Upper lobe of right lung (tissue), 1 donor: ENCODE data around the gene ABR. TPM values are rescaled to one million over a fixed set of nuclear protein-coding genes. Genes with fewer than 3 reads are reported as not detected.
"Not testable (repeated sequence)": the region's sequence is repeated elsewhere in the genome, so short reads cannot be mapped to it uniquely, and the experiment has no call there.

Experiments
- ATAC-seq: fragments of 200-7000 bp; cut with Tn5 transposase; one replicate; pipeline ENCODE4 v1.9.1; 2020; ENCODE audit warnings: mild to moderate bottlenecking, moderate library complexity
- DNase-seq: peaks from one replicate; pipeline ENCODE4 v3.0.0-alpha.2; 2020
- H3K27ac ChIP-seq: fragments of 200-600 bp; one replicate; pipeline ENCODE4 v1.8.0; 2022
- H3K27me3 ChIP-seq: fragments of 200-600 bp; one replicate; pipeline ENCODE4 v1.8.0; 2022; ENCODE audit warnings: mild to moderate bottlenecking
- H3K36me3 ChIP-seq: fragments of 200-600 bp; one replicate; pipeline ENCODE4 v1.8.0; 2022
- H3K4me1 ChIP-seq: fragments of 200-600 bp; one replicate; pipeline ENCODE4 v1.8.0; 2022
- H3K4me3 ChIP-seq: fragments of 200-600 bp; one replicate; pipeline ENCODE4 v1.8.0; 2022; ENCODE audit warnings: mild to moderate bottlenecking
- H3K9me3 ChIP-seq: fragments of 200-600 bp; one replicate; pipeline ENCODE4 v1.8.0; 2022
- CTCF ChIP-seq: fragments of 200-600 bp; IDR thresholded peaks from one replicate; pipeline ENCODE4 v1.8.0; 2022; ENCODE audit warnings: antibody characterized with exemption
- intact Hi-C: fragments of 100-400 bp; cut with DNase I; formaldehyde crosslinking; loops from one replicate; pipeline ENCODE4 v1.11.0; 2022
- total RNA-seq: library from RNA; stranded (reverse); fragmentation: NEBNext Ultra II Directional; extraction: Animal tissue kit (Norgen Biotek cat#: 25700); gene quantifications from one replicate; pipeline ENCODE4 v1.2.1, GENCODE V29; 2021
- donor health status: DM: no; HTN: yes; CAD: no; lungs with severe emphysema.

Gene ABR
- total RNA-seq, 1 donor from 2014 or later: 185 TPM

GRCh38 chr17:1054656-1055055, 125.1 kb downstream of the ABR start:
- no peaks in the 10 kb centered on the region for H3K4me1 ChIP-seq
- H3K27me3 ChIP-seq: no peaks in the 10 kb centered on the region
- ATAC-seq (no peak), DNase-seq (no peak)
- no peak overlapping the region for H3K27ac ChIP-seq
- H3K9me3 ChIP-seq: no peaks in the 10 kb centered on the region
- no peak overlapping the region for H3K4me3 ChIP-seq
- H3K36me3 ChIP-seq: peaks cover 65% of the 10 kb centered on the region
- no peak for TF ChIP-seq CTCF
- intact Hi-C loops: no loop called here

GRCh38 chr17:1053661-1054360, 126.0 kb downstream of the ABR start:
- Histone ChIP-seq H3K4me3 (no peak overlapping the region), H3K27me3 (no peaks in the 10 kb centered on the region), H3K36me3 (peaks cover 67% of the 10 kb centered on the region), H3K27ac (peak overlapping the region; percentile 51), H3K9me3 (no peaks in the 10 kb centered on the region), H3K4me1 (no peaks in the 10 kb centered on the region)
- ATAC-seq: no peak
- intact Hi-C loops: no loop called here
- no peak for TF ChIP-seq CTCF
- DNase-seq: no peak

- H3K27ac ChIP-seq: no peak overlapping the region
- no peaks in the 10 kb centered on the region for H3K27me3 ChIP-seq
- H3K4me1 ChIP-seq: peaks cover 15% of the 10 kb centered on the region
- no peaks in the 10 kb centered on the region for H3K9me3 ChIP-seq
- no peak for TF ChIP-seq CTCF
- DNase-seq (no peak), ATAC-seq (no peak)
- intact Hi-C loops: no loop called here
- peaks cover 65% of the 10 kb centered on the region for H3K36me3 ChIP-seq
- H3K4me3 ChIP-seq: no peak overlapping the region
Measured at GRCh38 chr17:1050996-1051925, 128.5 kb downstream of the ABR start.

GRCh38 chr17:1050246-1050995, 129.4 kb downstream of the ABR start:
- Histone ChIP-seq H3K9me3 (no peaks in the 10 kb centered on the region), H3K4me1 (peaks cover 15% of the 10 kb centered on the region), H3K27me3 (no peaks in the 10 kb centered on the region), H3K27ac (no peak overlapping the region), H3K4me3 (no peak overlapping the region), H3K36me3 (peaks cover 60% of the 10 kb centered on the region)
- intact Hi-C loops: no loop called here
- ATAC-seq (peak; percentile 17), DNase-seq (no peak)
- no peak for TF ChIP-seq CTCF

- Histone ChIP-seq H3K4me3 (no peak overlapping the region), H3K9me3 (no peaks in the 10 kb centered on the region), H3K4me1 (peaks cover 15% of the 10 kb centered on the region), H3K27me3 (no peaks in the 10 kb centered on the region), H3K36me3 (peaks cover 54% of the 10 kb centered on the region), H3K27ac (no peak overlapping the region)
- no peak for ATAC-seq
- no peak for TF ChIP-seq CTCF
- intact Hi-C loops: no loop called here
- DNase-seq: no peak
Measured at GRCh38 chr17:1049446-1050225, 130.1 kb downstream of the ABR start.

GRCh38 chr17:1048516-1049115, 131.2 kb downstream of the ABR start:
- H3K4me3 ChIP-seq, H3K9me3 ChIP-seq, H3K27me3 ChIP-seq, DNase-seq, intact Hi-C loops, ATAC-seq, H3K27ac ChIP-seq: not testable (repeated sequence)
- Histone ChIP-seq H3K36me3 (peaks cover 47% of the 10 kb centered on the region), H3K4me1 (peaks cover 16% of the 10 kb centered on the region)
